CD1c-positive myeloid dendritic cell (primary cell): ENCODE measurements around the gene GABRB3.

Experiments
- DNase-seq: peaks from one replicate; pipeline ENCODE4 v3.0.0-alpha.2; 2016; ENCODE audit errors: extremely low spot score

GABRB3 gene

DNA sequence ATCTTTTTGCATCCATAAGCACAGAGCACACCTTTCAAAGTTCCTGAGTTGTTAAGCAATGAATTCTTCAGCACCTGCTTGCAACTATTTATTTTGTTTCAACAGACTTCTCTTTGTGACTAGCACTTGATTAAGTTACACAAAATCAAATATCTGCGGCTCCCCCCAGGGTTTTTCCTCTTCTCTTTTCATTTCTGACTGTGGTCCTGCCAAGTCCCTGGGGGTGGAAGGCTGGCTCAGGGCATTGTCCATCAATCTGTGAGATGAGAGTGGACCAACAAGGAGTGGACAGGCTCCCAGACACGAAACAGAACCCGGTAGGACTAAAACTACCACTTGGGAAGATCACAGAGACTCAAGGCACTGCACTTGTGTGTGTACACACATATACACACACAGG is 96.8 kb downstream of the GABRB3 start:
- no peak for DNase-seq

DNA sequence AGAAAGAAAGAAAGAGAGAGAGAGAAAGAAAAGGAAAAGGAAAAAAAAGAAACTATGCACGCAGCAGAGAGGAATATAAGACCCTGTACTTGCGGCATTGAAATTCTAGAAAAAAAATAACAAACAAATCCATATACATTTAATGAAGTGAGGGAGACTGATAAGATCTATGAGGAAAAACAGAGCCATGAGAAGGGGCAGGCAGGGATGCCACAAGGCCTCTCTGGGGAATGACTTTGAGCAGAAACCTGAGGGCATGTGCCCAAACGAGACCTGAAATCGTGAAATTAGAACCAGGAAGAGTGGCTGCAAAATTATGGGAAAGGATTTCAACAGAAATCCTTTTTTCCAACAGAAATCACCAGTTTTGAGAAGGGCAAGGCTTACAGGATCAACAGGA is 98.4 kb downstream of the GABRB3 start:
- no peak for DNase-seq

DNA sequence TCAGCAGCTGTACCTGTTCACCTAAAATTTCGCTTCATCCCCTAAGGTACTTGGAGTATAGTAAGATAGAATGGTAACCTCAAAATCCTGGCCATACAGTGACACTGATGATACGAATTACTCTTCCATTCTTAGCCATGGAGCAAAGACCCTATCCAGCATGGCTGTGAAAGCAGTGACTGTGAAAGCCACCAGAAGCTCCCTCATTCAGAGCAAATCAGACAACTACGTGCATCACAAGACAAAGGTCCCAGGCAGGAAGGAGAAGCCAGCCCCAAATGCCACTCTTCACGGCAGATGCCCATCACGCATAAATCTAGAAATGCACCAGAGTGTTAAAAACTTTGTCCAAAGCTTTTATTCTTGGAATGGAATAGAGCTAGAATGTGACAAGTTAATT is 99.4 kb downstream of the GABRB3 start:
- no peak for DNase-seq

DNA sequence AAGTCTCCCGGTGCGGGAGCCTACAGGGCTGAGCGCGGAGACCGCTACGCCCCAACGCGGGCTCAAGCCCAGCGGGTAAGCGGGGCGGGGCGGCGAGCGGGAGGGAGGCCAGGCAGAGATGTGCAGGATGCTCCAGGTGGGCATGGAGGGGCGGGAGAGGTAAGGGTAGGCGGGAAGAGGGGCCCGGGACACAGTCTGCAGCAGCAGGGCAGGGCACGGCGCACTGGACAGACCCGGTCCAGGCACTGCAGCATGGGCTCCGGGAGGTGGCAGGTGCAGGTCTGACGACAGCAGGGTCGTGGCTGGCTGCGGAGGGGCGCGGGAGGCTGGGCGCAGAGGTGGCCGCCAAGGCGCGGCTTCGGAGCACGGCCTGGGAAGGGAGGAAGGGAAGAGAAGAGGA is 102.8 kb downstream of the GABRB3 start:
- DNase-seq, result no peak

DNA sequence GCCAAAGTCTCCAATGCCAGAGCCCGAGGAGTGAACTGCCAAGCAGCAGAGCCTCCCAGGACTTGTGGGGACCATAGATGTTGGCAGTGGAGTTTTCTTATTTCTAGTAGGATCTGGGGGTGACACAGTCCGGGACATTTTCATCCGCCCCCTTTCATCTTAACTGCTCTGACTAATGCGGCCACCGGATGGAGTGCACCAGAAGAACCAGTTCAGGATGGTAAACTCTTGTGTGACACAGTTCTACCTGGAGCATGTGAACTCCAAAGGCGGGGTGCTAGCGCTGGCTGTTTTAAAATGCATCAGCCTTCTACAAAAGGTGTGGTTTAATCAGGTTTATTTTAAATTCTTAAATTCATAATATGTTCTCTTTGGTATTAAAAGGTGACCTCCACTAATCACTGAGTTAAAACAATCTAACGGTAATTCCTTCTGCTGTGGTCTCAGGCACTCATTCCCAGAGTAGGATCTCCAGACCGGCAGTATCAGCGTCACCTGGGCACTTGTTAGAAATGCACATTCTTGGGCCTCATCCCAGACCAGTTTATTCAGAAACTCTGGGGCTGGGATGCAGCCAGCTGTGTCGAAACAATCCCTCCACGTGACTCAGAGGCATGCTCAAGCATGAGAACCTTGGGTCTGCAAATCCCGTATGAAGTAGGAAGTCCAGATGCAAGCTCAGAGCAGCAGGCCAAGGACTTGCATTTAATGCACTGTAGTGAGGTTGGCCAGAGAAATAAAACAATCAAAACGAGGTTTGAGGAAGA is 105.5 kb downstream of the GABRB3 start:
- DNase-seq, result no peak

DNA sequence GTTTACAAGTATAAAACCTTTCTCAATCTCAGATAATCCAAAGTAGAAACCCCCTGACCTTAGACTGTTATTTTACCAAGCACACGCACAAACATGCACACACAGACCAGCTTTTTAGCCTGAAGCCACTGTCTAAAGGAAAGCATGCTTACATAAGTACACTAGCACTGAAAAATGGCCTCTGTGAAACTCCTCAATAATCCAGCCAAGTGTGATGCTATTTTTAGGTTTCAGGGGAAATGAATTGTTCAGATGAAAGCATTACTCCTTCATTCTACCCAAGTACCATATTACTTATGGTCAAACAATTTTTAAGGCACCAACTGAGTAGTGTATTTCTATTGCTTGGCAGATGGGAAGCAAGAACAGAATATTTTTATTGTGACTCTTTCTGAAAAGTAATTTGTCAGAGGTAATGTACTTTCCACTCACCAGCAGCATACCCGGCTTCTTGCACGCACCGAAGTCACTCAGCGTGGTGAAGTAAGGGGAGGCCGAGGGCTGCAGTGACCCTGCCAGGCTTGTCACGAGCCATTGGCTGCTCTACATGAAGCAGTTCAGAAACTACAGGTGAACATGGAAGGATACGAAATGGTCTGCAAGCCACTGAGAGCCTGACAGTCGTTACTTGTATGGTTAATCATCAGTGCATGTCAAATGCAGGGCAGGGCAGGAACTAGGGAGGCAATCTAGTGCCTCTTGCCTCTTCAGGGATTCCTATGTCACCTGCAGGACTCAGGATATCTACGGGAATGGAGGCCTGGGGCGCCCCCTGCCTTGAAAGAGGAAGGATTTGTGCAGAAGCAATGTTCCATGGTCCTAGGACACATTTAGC is 106.7 kb downstream of the GABRB3 start:
- no peak for DNase-seq

DNA sequence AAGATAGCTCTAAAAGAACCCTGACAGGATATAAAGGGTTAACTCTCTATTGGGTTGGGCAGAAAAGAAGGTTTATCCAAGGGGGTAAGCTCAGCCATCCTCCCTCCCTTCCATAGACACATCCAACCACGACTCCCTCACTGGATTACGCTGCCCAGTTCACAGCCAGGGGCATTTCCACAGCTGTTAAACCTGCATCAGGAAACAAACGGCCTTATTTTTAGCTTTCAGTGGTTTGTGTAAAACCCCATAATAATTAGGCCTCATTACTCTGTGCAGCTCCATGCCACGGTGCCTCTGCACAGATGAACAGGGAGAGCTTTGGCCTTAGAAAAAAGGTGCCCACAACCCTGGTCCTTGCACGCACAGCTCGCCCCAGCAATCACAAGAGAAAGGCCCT is 110.6 kb downstream of the GABRB3 start:
- no peak for DNase-seq

DNA sequence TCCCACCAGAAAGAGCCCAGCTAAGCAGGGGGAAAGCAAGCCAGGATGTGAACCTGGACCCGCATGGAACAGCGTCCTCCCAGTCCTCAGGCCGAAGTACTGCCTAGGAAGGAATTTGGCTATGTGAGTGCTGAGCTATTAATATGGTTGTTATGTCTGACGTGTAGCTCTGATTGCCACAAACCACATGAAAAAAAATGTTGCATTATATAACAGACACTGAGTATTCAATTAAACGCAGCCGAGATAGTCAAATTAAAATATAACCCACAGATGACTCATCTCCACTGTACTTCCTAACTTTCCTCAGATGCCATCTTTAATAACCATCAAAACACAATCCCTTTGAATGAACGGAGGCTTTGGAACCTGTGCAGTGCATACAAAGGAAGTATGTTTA is 111.1 kb downstream of the GABRB3 start:
- DNase-seq, result no peak

DNA sequence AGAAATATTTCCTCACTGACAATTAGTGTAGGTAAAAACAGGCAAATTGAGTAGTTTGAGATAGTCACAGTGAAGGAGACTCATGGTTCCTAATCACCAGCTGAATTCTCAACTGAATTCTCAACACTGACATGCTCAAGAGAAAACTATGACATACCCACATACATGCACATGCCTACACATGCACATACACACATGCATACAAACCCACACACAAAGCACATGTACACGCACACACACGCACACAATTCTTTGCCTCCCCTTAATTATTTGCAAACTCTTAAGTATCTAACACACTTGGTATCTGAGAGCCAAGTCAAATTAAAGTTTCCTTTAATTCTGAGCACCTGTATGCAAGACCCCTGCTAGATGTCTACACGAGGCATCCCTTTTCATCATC is 111.8 kb downstream of the GABRB3 start:
- no peak for DNase-seq

DNA sequence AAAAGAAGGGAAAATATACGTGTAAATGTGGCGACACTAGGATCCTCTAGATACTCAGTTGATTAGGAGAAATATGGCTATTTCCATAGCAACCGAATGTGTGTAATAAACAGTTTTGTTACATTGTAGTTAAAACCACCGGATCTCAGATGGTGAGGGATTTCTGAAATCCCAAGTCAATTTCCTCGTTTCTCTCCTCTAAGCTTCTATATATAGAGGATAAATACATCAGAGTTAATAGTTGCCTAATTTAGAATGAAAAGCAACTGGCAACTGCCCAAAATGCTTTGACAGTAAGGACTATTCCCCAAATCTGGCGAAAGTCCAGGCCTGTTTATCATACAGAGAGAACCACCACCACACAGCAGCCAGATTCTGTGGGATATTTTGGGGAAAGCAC is 112.6 kb downstream of the GABRB3 start:
- DNase-seq, result no peak

DNA sequence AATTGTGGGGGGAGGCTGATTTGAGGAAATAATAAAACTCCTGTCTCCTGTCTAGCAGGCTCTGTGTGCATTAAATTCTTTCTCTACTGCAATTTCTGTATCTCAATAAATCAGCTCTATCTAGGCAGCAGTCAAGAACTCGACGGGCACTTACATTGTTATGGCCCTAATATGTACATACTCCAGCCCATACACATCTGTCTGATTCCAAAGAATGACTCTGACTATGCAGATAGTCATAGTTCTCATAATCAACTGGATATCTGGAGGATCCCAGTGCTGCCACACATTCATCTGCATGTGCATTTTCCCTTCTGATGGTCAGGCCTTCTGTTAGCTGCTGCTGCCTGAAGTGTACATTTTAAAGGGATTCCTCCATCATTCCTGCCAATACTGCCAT is 114.6 kb downstream of the GABRB3 start:
- DNase-seq, result no peak

DNA sequence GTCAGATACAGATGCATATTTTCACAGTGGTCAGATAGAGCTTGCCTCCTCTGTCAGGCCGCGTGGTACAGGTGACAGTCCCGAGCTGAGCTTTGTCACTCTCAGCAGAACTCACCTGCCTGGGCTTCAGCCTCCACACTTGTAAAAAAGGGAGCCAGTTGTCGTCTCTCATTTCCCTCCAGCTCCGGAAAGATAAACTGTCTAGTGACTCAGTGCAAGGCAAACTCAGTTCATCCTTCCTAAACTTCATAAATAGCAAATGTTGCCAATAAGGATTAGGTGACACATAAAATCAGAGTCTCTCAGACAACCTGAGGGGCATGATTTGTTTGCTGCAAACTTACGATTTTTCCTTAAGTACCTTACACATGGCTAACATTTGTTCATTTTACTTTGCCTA is 116.8 kb downstream of the GABRB3 start:
- DNase-seq, result no peak

DNA sequence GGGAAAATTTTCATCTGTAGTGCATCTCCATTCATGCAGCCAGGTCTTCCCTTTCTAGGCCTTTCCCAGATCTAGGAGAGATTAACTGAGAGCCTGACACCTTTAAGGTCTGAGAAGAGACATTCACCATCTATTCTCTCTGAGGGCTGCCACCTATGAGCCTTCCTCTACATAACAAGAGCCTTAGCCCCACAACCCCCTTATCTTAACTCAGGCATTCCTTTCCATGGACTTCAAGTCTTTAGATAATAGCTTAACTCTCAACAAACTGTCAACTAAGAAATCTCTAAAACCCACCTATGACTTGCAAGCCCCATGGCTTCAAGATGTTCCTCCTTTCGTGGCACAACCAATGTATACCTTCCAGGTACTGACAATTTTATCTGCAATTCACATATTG is 121.0 kb downstream of the GABRB3 start:
- no peak for DNase-seq

DNA sequence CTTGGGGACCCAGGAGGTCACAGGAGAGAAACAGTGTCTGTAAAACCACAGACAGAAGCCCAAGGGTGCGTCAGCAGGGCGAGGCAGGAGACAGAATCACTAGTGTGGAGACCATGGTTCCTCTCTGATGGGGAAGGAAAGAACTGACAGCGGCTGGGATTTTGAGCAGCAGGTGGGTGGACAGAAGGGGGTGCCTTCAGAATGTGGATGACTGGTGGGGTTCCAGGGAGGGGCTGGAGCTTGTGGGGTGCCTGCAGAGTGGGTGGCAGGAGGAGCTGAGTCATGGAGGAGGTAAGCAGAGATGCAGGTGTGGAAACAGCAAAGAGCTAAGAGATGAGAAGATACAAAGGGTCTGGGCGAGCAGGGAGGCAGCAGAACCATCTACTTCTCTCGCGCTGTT is 124.2 kb downstream of the GABRB3 start:
- DNase-seq, result no peak

DNA sequence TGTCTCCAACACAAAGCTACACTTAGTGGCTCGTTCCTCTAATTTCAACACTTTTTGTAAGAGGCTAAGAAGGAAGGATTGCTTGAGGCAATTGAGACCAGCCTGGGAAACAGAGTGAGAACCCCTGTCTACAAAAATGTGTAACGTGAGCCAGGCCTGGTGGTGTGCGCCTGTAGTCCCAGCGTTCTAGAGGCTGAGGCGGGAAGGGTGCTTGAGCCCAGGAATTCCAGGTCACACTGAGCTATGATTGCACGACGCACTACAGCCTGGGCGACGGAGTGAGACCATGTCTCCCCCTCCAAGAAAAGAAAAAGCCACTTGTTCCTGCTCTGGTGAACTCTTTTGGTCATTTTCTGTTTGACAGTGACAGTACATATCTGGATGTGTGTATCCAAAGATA is 127.9 kb downstream of the GABRB3 start:
- DNase-seq, result no peak

DNA sequence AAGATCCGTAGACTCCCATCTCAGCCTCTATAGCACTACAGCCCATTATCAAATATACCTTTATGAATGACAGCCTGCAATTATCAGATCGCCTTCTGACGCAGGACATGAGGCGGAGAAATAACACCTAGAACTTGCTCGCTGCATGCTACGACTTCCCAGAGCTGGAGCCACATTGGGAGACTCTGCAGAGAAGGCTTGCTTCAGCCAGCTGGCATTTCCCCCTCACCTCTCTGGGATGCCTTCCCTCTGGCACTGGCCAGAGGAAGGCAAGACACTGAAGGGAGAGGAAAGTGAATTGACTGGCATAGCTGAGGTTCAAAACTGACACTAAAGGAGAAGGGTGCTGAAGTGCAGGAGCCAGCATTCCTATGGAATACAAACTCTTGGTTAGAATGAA is 131.7 kb downstream of the GABRB3 start:
- DNase-seq, result no peak

DNA sequence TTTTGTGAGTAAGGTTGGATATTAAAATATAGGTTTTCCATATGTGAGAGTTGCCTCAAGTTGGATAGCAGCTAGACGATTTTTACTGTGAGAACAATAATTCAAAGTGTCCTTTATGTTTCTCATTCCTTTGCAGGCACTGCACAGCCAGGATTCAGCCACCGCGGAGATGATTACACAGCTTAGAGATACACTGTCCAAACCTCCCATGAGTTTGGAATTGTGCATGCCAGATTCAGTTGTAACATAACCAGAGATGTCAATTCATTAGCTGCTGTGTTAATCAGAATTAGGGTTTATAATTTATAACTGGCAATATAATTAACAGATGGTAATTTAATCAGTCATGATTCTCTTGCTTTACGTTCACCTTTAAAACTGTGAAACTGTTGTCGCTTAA is 132.3 kb downstream of the GABRB3 start:
- no peak for DNase-seq

DNA sequence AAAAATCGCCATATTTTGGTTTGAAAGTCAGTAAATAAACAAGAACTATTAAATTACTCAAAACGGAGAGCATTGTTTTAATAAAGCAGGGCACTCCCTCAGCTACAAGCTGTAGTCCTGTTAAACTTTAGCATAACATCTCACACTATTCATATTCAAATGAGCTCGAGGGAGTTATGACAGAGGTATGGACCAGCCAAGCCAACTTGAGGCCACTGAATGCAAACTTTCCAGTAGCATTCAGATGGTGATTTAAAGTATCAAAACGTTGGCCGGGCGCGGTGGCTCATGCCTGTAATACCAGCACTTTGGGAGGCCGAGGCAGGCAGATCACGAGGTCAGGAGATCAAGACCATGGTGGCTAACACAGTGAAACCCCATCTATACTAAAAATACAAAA is 132.9 kb downstream of the GABRB3 start:
- DNase-seq, result no peak

DNA sequence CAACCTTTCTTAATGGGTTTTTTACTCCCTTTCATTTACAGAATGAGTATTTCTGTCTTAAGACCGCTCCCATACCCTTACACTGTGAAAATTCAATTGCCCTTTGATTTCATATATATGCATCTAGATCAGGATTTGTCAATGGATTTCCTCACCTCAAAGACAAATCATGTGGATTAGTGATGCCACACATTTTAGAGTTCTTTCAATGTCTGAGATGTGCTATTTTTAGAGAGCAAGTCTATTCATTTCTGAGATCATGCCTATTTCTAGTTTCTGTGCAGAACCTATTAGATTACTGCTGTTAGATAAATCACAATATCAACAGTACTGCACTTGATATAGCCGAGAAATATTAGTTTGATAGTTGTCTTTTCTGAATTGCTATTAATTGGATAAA is 137.3 kb downstream of the GABRB3 start:
- no peak for DNase-seq

DNA sequence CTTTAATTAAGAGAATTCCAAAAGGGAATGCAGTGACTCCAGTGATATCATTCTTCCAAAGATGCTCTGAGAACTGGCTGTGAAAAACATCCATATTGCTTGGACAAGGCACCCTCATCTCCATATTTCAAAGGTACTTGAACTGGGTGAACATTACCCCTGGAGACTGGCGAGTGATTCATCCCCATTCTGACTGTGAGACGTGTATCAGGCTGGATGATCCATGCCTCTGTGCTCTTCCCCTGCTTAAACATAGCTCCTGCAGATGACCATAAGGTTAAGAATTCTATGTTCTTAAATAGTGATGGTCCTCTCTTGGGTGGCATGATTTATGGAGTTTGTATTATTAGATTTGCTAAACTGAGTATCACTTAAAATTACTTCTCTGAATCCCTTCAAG is 137.8 kb downstream of the GABRB3 start:
- DNase-seq, result no peak

DNA sequence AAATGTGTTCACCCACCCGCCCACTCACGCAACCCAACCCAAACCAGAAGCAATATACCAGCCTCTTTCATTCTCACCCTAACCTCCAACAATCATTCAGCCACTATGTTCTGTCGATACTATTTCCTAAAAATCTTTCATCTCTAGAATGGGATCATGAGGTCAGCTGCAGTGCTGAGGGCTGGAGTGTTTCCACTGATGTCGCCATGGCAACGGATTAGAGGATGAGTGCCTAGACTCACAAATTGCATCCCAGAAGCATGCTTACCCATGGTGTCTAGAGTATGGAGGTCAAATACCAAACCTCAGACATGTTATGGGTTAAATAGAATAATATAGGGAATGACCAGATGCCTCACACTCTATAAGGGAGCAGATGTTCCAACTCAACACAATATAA is 138.5 kb downstream of the GABRB3 start:
- no peak for DNase-seq

DNA sequence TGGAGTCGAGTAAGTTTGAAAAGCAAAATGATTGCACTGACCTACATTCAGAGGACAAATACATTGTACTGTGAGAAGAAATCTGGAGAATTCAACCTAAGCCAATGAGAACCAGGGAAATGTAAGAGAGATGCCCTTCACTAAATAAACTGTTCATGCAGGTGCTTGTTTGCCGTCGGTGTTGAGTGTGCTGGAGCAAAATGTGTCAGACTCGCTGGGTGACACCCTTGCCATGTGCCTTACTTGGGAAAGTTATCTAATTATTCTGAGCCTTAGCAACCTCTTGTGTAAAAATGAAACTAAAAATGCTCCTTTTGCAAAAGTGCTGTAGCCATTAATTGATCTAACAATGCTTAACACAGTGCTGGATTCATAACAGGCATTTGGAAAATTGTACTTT is 140.4 kb downstream of the GABRB3 start:
- DNase-seq, result no peak

DNA sequence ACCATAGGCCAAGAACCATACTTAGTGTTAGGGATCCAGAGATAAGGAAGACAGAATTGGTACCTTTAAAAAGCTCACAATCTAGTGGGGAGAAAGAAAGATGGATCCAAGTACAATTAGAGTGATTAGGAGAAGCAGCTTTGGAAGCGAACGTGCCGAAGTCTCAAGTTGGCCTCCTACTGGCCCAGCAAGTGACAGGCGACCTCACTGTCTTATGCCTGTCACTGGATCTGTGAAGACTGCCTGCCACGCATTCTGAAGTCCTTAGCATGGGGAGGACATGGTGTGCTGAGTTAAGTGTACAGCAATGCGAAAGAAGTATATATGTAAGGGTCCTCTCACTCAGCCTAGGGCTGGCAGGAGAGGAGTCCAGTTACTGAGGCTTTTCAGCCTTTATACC is 141.0 kb downstream of the GABRB3 start:
- DNase-seq, result no peak

DNA sequence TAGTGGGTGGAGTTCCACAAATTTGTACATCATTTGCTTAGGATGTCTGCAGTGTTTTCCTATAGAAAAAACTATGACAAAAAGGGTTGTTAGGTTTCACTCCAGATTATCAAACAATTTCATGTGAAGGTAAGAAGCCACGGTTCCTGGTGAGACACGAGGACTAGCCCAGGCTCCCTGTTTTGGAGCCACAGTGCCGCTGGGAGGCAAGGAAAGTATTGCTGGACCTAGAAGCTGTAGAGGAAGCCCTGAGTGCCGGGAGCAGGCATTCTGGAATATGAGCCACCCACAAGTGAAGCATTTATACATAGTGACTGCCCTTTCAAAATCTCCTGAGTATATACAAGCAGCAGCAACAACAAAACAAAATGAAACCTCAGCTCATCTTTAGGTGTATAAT is 142.0 kb downstream of the GABRB3 start:
- DNase-seq, result no peak
